OCI-LY7 (cell line): Measurements from ENCODE around the gene CTCF. TPM values are rescaled to one million over a fixed set of nuclear protein-coding genes. Genes with fewer than 3 reads are reported as not detected.

Source experiments
- BruUV-seq: library from RNA; stranded (reverse); fragments of 400-500 nt; replicated peaks from 2 replicates; lab custom pipeline; 2021; lab: Mats Ljungman, UMichigan
- CTCF ChIA-PET: fragments of 300-600 bp; sonication (Branson Sonifier 250); formaldehyde crosslinking; loops from one replicate; lab custom pipeline; 2022; ENCODE audit warnings: antibody characterized with exemption; ENCODE audit not compliant: unreplicated experiment; lab: Charles Lee
- POLR2A ChIA-PET: fragments of 300-600 bp; sonication (Branson Sonifier 250); formaldehyde crosslinking; loops from one replicate; lab custom pipeline; 2022; ENCODE audit warnings: antibody characterized with exemption; lab: Charles Lee
- DNase-seq: peaks from one replicate; pipeline ENCODE4 v3.0.0-alpha.2; 2015; ENCODE audit warnings: low spot score
- H2AFZ ChIP-seq: fragments of 200-600 bp; sonication (generic), shearing (Covaris generic); 2 replicates; pipeline ENCODE4 v1.6.1; 2014; ENCODE audit warnings: mild to moderate bottlenecking, antibody characterized with exemption, low read length, moderate library complexity
- H3K27ac ChIP-seq: fragments of 200-600 bp; sonication (generic); 2 replicates; pipeline ENCODE4 v1.5.1; 2014; ENCODE audit warnings: mixed run types, low read depth, mild to moderate bottlenecking, moderate library complexity, low read length, inconsistent platforms; ENCODE audit not compliant: poor library complexity, severe bottlenecking
- H3K36me3 ChIP-seq: fragments of 200-600 bp; sonication (generic); 2 replicates; pipeline ENCODE4 v1.6.1; 2014; ENCODE audit warnings: mild to moderate bottlenecking, antibody characterized with exemption, low read length, moderate library complexity, mixed read lengths; ENCODE audit not compliant: insufficient read depth
- H3K4me1 ChIP-seq: fragments of 200-600 bp; sonication (generic); 2 replicates; pipeline ENCODE4 v1.5.1; 2014; ENCODE audit warnings: mild to moderate bottlenecking, low read length; ENCODE audit not compliant: insufficient read depth, poor library complexity, severe bottlenecking
- H3K4me2 ChIP-seq: fragments of 200-600 bp; sonication (generic); 2 replicates; pipeline ENCODE4 v1.6.1; 2014; ENCODE audit warnings: mild to moderate bottlenecking, low read length
- H3K4me3 ChIP-seq: fragments of 200-600 bp; sonication (generic); 2 replicates; pipeline ENCODE4 v1.5.1; 2014; ENCODE audit warnings: mild to moderate bottlenecking, low read depth, low read length; ENCODE audit not compliant: poor library complexity, severe bottlenecking
- H3K79me2 ChIP-seq: fragments of 200-600 bp; sonication (generic); 2 replicates; pipeline ENCODE4 v1.6.1; 2016; ENCODE audit warnings: low read depth, mild to moderate bottlenecking, low read length, moderate library complexity, mixed read lengths; ENCODE audit not compliant: insufficient read depth
- H3K9me2 ChIP-seq: fragments of 200-600 bp; sonication (generic); 2 replicates; pipeline ENCODE4 v1.6.1; 2016; ENCODE audit warnings: mild to moderate bottlenecking, low read length, mixed read lengths; ENCODE audit not compliant: insufficient read depth
- H3K9me3 ChIP-seq: fragments of 200-600 bp; sonication (generic); 2 replicates; pipeline ENCODE4 v1.6.1; 2014; ENCODE audit warnings: mild to moderate bottlenecking, mixed run types, low read length, mixed read lengths
- H4K20me1 ChIP-seq: fragments of 200-600 bp; sonication (generic); 2 replicates; pipeline ENCODE4 v1.6.1; 2014; ENCODE audit warnings: mild to moderate bottlenecking, antibody characterized with exemption, low read length, moderate library complexity, mixed read lengths; ENCODE audit not compliant: insufficient read depth
- CTCF ChIP-seq: fragments of 200-600 bp; sonication (generic); conservative IDR thresholded peaks from 2 replicates; pipeline ENCODE4 v1.5.1; 2014; ENCODE audit warnings: mild to moderate bottlenecking, antibody characterized with exemption, low read length, moderate library complexity, mixed read lengths
- EZH2phosphoT487 ChIP-seq: fragments of 200-600 bp; sonication (generic); IDR thresholded peaks from 2 replicates; pipeline ENCODE4 v1.6.1; 2018; ENCODE audit warnings: low read depth, borderline replicate concordance, mild to moderate bottlenecking, mixed run types, antibody characterized with exemption, low read length, moderate library complexity, mixed read lengths
- intact Hi-C: fragments of 100-400 bp; cut with micrococcal nuclease; formaldehyde crosslinking; loops from one replicate; pipeline ENCODE4 v1.10.0; 2022; ENCODE audit not compliant: unreplicated experiment
- total RNA-seq, 2 experiments: library from RNA; depleted of rRNA in 1 of 2; stranded (reverse); fragments of >200 nt in 1 of 2; shearing (Covaris generic) in 1 of 2; gene quantifications; 2 replicates each; pipeline ENCODE4 v1.2.3, GENCODE V29; 2014 to 2022

The CTCF gene
- total RNA-seq, 2 experiments from 2014 or later = 70.6 to 83.5 TPM

- intact Hi-C loops = loop anchor here (1.0 kb wide), 3 partner anchors 20 to 86 kb away; partner anchors contain the start of gene ATP6V0D1
- BruUV-seq = no TSS peak
- no peaks in the 10 kb centered on the region for H4K20me1 ChIP-seq
- H3K27ac ChIP-seq = peak overlapping the region; percentile 91
- POLR2A ChIA-PET = interaction anchor here (0.6 to 2.3 kb wide), 7 partner anchors 10 to 348 kb away, joined by 3 to 21 read pairs (median 5); partner anchors contain the start of gene ATP6V0D1
- peaks cover 63% of the 10 kb centered on the region for H3K4me1 ChIP-seq
- H2AFZ ChIP-seq = peak overlapping the region; percentile 61; the same call in 1 of the 2 replicates
- peak; percentile 95 for DNase-seq
- CTCF ChIA-PET = interaction anchor here (0.8 to 1.5 kb wide), 4 partner anchors 18 to 33 kb away, joined by 3 to 8 read pairs (median 5); partner anchors contain the start of gene ATP6V0D1
- no peaks in the 10 kb centered on the region for H3K79me2 ChIP-seq
- peak; percentile 82 for TF ChIP-seq CTCF
- TF ChIP-seq EZH2phosphoT487 = no peak
- peak overlapping the region; percentile 12 for H3K4me3 ChIP-seq
- H3K9me2 ChIP-seq = no peaks in the 10 kb centered on the region
- peak overlapping the region; percentile 55 for H3K4me2 ChIP-seq
- no peaks in the 10 kb centered on the region for H3K36me3 ChIP-seq
- no peaks in the 10 kb centered on the region for H3K9me3 ChIP-seq
Measured at GRCh38 chr16:67514382-67514828, 47.9 kb upstream of the CTCF start.

- CTCF ChIA-PET = interaction anchor here (1.0 to 2.4 kb wide), 6 partner anchors 16 to 151 kb away, joined by 3 to 9 read pairs (median 6); partner anchors contain the start of genes ATP6V0D1 and CTCF
- Histone ChIP-seq H3K9me3 (no peaks in the 10 kb centered on the region), H3K36me3 (no peaks in the 10 kb centered on the region), H3K79me2 (no peaks in the 10 kb centered on the region), H3K9me2 (no peaks in the 10 kb centered on the region), H3K4me1 (peaks cover 77% of the 10 kb centered on the region), H2AFZ (peak overlapping the region; percentile 58; the same call in 1 of the 2 replicates), H4K20me1 (no peaks in the 10 kb centered on the region), H3K4me2 (peak overlapping the region; percentile 85), H3K4me3 (no peak overlapping the region), H3K27ac (peak overlapping the region; percentile 91)
- intact Hi-C loops = no loop called here
- no peak for DNase-seq
- POLR2A ChIA-PET = interaction anchor here (0.6 to 3.1 kb wide), 9 partner anchors 16 to 568 kb away, joined by 3 to 23 read pairs (median 6); partner anchors contain the start of genes AGRP, ATP6V0D1, CARMIL2 and NFATC3
- no TSS peak for BruUV-seq
- no peak for TF ChIP-seq CTCF
- TF ChIP-seq EZH2phosphoT487 = no peak
Measured at GRCh38 chr16:67516296-67517154, 45.8 kb upstream of the CTCF start.
